ENCODE data around the gene YTHDC1. TPM values are rescaled to one million over a fixed set of nuclear protein-coding genes. Genes with fewer than 3 reads are reported as not detected.
"Not testable (repeated sequence)": the region's sequence is repeated elsewhere in the genome, so short reads cannot be mapped to it uniquely, and the experiment has no call there.

The YTHDC1 gene
- total RNA-seq, 1 experiment from 2014 or later = 44.5 TPM

- no peak for TF ChIP-seq TCF7L2 (IDR thresholded peaks at IDR 0.05; ENCODE audit: low read depth, low read length)
- no peaks in the 10 kb centered on the region for H3K27me3 ChIP-seq (ENCODE audit: control insufficient read depth, insufficient read depth, low read length)
- H3K4me1 ChIP-seq (ENCODE audit: control insufficient read depth, insufficient read depth, low read length) = no peaks in the 10 kb centered on the region
- BruUV-seq (replicated peaks) = no TSS peak
- intact Hi-C loops (cut with micrococcal nuclease; ENCODE audit: unreplicated experiment) (no loop called here), in situ Hi-C loops (cut with HindIII; ENCODE audit: low pct_unique_long_range_greater_than_20kb, low sequenced_read_pairs) (no loop called here)
- ATAC-seq = no peak
- H3K4me3 ChIP-seq (ENCODE audit: low read depth in 2 of 2, low read length in 2 of 2) = no peak overlapping the region
- no peaks in the 10 kb centered on the region for H3K9me3 ChIP-seq (ENCODE audit: control insufficient read depth, insufficient read depth, low read depth, low read length)
- ChIA-PET POLR2A (no interaction called here), CTCF (no interaction called here)
- no peak overlapping the region for H3K27ac ChIP-seq (ENCODE audit: low read length)
- no peak for DNase-seq (ENCODE audit: low read depth, low spot score)
- no peaks in the 10 kb centered on the region for H3K36me3 ChIP-seq (ENCODE audit: control insufficient read depth, insufficient read depth, low read length)
These were observed 66.8 kb downstream of the YTHDC1 start for GRCh38 chr4:68283095-68283494.

GRCh38 chr4:68281796-68282740, 67.8 kb downstream of the YTHDC1 start:
- DNase-seq (ENCODE audit: low read depth, low spot score); CTCF ChIA-PET; ATAC-seq; H3K27me3 ChIP-seq (ENCODE audit: control insufficient read depth, insufficient read depth, low read length); H3K36me3 ChIP-seq (ENCODE audit: control insufficient read depth, insufficient read depth, low read length); H3K9me3 ChIP-seq (ENCODE audit: control insufficient read depth, insufficient read depth, low read depth, low read length); POLR2A ChIA-PET; intact Hi-C loops (cut with micrococcal nuclease; ENCODE audit: unreplicated experiment); BruUV-seq (replicated peaks); H3K27ac ChIP-seq (ENCODE audit: low read length); in situ Hi-C loops (cut with HindIII; ENCODE audit: low pct_unique_long_range_greater_than_20kb, low sequenced_read_pairs); H3K4me1 ChIP-seq (ENCODE audit: control insufficient read depth, insufficient read depth, low read length); H3K4me3 ChIP-seq (ENCODE audit: low read depth in 2 of 2, low read length in 2 of 2): not testable (repeated sequence)

GRCh38 chr4:68278029-68278428, 71.9 kb downstream of the YTHDC1 start:
- POLR2A ChIA-PET = no interaction called here
- Histone ChIP-seq H3K4me1 (ENCODE audit: control insufficient read depth, insufficient read depth, low read length) (no peaks in the 10 kb centered on the region), H3K27me3 (ENCODE audit: control insufficient read depth, insufficient read depth, low read length) (no peaks in the 10 kb centered on the region), H3K9me3 (ENCODE audit: control insufficient read depth, insufficient read depth, low read depth, low read length) (no peaks in the 10 kb centered on the region), H3K27ac (ENCODE audit: low read length) (no peak overlapping the region), H3K36me3 (ENCODE audit: control insufficient read depth, insufficient read depth, low read length) (no peaks in the 10 kb centered on the region), H3K4me3 (ENCODE audit: low read depth in 2 of 2, low read length in 2 of 2) (no peak overlapping the region)
- intact Hi-C loops (cut with micrococcal nuclease; ENCODE audit: unreplicated experiment) (no loop called here), in situ Hi-C loops (cut with HindIII; ENCODE audit: low pct_unique_long_range_greater_than_20kb, low sequenced_read_pairs) (no loop called here)
- ATAC-seq (no peak), DNase-seq (ENCODE audit: low read depth, low spot score) (no peak)
- TF ChIP-seq POLR2AphosphoS5 (IDR thresholded peaks at IDR 0.05; ENCODE audit: low read depth, low read length) (no peak), TCF7L2 (IDR thresholded peaks at IDR 0.05; ENCODE audit: low read depth, low read length) (no peak), CTCF (IDR thresholded peaks at IDR 0.05) (no peak), REST (IDR thresholded peaks at IDR 0.05; ENCODE audit: insufficient read depth in 1 of 2, low read depth in 2 of 2, low read length in 1 of 2) (no peak), SIN3A (IDR thresholded peaks at IDR 0.05; ENCODE audit: borderline replicate concordance, insufficient read depth, low read depth, low read length) (no peak)
- no TSS peak for BruUV-seq (replicated peaks)
- CTCF ChIA-PET = no interaction called here

All from Panc1 (cell line).